CD14-positive monocyte (primary cell): Measurements from ENCODE around the gene LCOR. TPM values are rescaled to one million over a fixed set of nuclear protein-coding genes. Genes with fewer than 3 reads are reported as not detected.

Source experiments
- DNase-seq, 3 donors: peaks; one replicate each; pipeline ENCODE4 v3.0.0-alpha.2; 2011 to 2022
- H2AFZ ChIP-seq: 2 replicates; pipeline ENCODE4 v1.6.0; 2012; ENCODE audit warnings: mild to moderate bottlenecking, low read depth, low read length, inconsistent platforms; ENCODE audit not compliant: insufficient read depth, poor library complexity, severe bottlenecking
- H3K27ac ChIP-seq, 2 donors: 1 replicate in 1 of 2; 2 replicates in 1 of 2; pipeline ENCODE4 v1.5.1; 2012 to 2013; ENCODE audit warnings: low read length in 2 of 2, control low read depth in 1 of 2, inconsistent platforms in 1 of 2, low read depth in 1 of 2, mild to moderate bottlenecking in 1 of 2
- H3K27me3 ChIP-seq, 2 donors: one replicate each; pipeline versions ENCODE4 v1.6.0 to v1.6.1; 2011 to 2013; ENCODE audit warnings: low read length in 2 of 2; ENCODE audit not compliant: control insufficient read depth in 2 of 2, insufficient read depth in 2 of 2
- H3K36me3 ChIP-seq, 2 donors: replicated peaks in 1 of 2; 1 replicate in 1 of 2; 2 replicates in 1 of 2; pipeline versions ENCODE4 v1.5.1 to v1.6.1; 2012 to 2013; ENCODE audit warnings: low read length in 2 of 2, control low read depth in 1 of 2, inconsistent platforms in 1 of 2, mild to moderate bottlenecking in 1 of 2; ENCODE audit not compliant: insufficient read depth in 2 of 2, control insufficient read depth in 1 of 2
- H3K4me1 ChIP-seq, 2 donors: 1 replicate in 1 of 2; 2 replicates in 1 of 2; pipeline versions ENCODE4 v1.5.1 to v1.6.1; 2012 to 2013; ENCODE audit warnings: low read length in 2 of 2, control low read depth in 1 of 2, inconsistent platforms in 1 of 2, mild to moderate bottlenecking in 1 of 2, moderate library complexity in 1 of 2; ENCODE audit not compliant: insufficient read depth in 2 of 2, control insufficient read depth in 1 of 2
- H3K4me2 ChIP-seq: replicated peaks from 2 replicates; pipeline ENCODE3; 2012; ENCODE audit warnings: low read length, moderate library complexity, mild to moderate bottlenecking; ENCODE audit not compliant: poor library complexity, severe bottlenecking; ENCODE audit errors: extremely low read depth
- H3K4me3 ChIP-seq, 3 experiments: fragments of 200-600 bp in 1 of 3; sonication (generic) in 1 of 3; replicated peaks in 1 of 3; 1 replicate in 2 of 3; 2 replicates in 1 of 3; pipeline ENCODE4 v1.5.1; 2011 to 2013; ENCODE audit warnings: low read length in 3 of 3, mild to moderate bottlenecking in 3 of 3, control low read depth in 2 of 3, low read depth in 2 of 3, inconsistent platforms in 1 of 3, moderate library complexity in 1 of 3
- H3K79me2 ChIP-seq: 2 replicates; pipeline ENCODE4 v1.6.0; 2012; ENCODE audit warnings: mild to moderate bottlenecking, control low read depth, inconsistent platforms, low read length, moderate library complexity; ENCODE audit not compliant: insufficient read depth
- H3K9ac ChIP-seq: 2 replicates; pipeline ENCODE4 v1.6.0; 2017; ENCODE audit warnings: low read length, mild to moderate bottlenecking; ENCODE audit not compliant: insufficient read depth, poor library complexity, severe bottlenecking
- H3K9me3 ChIP-seq, 2 donors: replicated peaks in 1 of 2; 1 replicate in 1 of 2; 2 replicates in 1 of 2; pipeline versions ENCODE4 v1.5.1 to v1.6.1; 2012 to 2013; ENCODE audit warnings: low read length in 2 of 2, control low read depth in 1 of 2; ENCODE audit not compliant: control insufficient read depth in 1 of 2, insufficient read depth in 1 of 2
- H4K20me1 ChIP-seq: 2 replicates; pipeline ENCODE4 v1.6.0; 2012; ENCODE audit warnings: mild to moderate bottlenecking, low read length, control low read depth, moderate library complexity; ENCODE audit not compliant: insufficient read depth
- H3K27ac Mint-ChIP-seq, 7 donors: one replicate each; pipeline ENCODE4 v1.8.0; 2020; ENCODE audit warnings: mild to moderate bottlenecking in 7 of 7, mixed read lengths in 7 of 7, moderate library complexity in 6 of 7, inconsistent platforms in 2 of 7
- H3K27me3 Mint-ChIP-seq, 3 donors: one replicate each; pipeline ENCODE4 v1.8.0; 2021 to 2022; ENCODE audit warnings: low read depth in 3 of 3, mild to moderate bottlenecking in 3 of 3, mixed read lengths in 3 of 3, moderate library complexity in 3 of 3, inconsistent platforms in 1 of 3
- H3K36me3 Mint-ChIP-seq, 2 donors: one replicate each; pipeline ENCODE4 v1.8.0; 2020; ENCODE audit warnings: mixed read lengths in 2 of 2, inconsistent platforms in 1 of 2, mild to moderate bottlenecking in 1 of 2
- H3K4me1 Mint-ChIP-seq: one replicate; pipeline ENCODE4 v1.8.0; 2020; ENCODE audit warnings: mild to moderate bottlenecking, mixed read lengths
- H3K4me3 Mint-ChIP-seq, 2 donors: one replicate each; pipeline ENCODE4 v1.8.0; 2020; ENCODE audit warnings: mild to moderate bottlenecking in 2 of 2, mixed read lengths in 2 of 2, moderate library complexity in 1 of 2
- H3K9me3 Mint-ChIP-seq, 7 donors: one replicate each; pipeline ENCODE4 v1.8.0; 2020 to 2022; ENCODE audit warnings: mixed read lengths in 7 of 7, mild to moderate bottlenecking in 6 of 7, moderate library complexity in 6 of 7, inconsistent platforms in 2 of 7
- WGBS: methylation state at CpG from one replicate; pipeline ENCODE4 v1.1.5; 2013; ENCODE audit warnings: missing lambda C conversion rate; ENCODE audit not compliant: insufficient coverage; 5-methylcytosine and 5-hydroxymethylcytosine counted together
- intact Hi-C, 2 donors: fragments of 100-400 bp; cut with micrococcal nuclease; formaldehyde crosslinking; loops; one replicate each; pipeline versions ENCODE4 v1.15.0 to v1.15.1; 2023
- polyA plus RNA-seq, 3 donors: library from polyadenylated mRNA; depleted of rRNA in 1 of 3; unstranded in 2 of 3; stranded (reverse) in 1 of 3; fragments of 300-500 nt in 2 of 3; fragments of >200 nt in 1 of 3; fragmentation: Illumina TruSeq in 2 of 3; gene quantifications; 1 replicate in 2 of 3; 2 replicates in 1 of 3; pipeline ENCODE4 v1.2.3, GENCODE V29; 2012 to 2021
- TF ChIP-seq, protein P1 (sequence below): fragments of 200-600 bp; IDR thresholded peaks from one replicate; pipeline ENCODE4 v1.8.0; 2022; ENCODE audit warnings: antibody characterized with exemption, mild to moderate bottlenecking

Gene LCOR
- polyA plus RNA-seq, 3 donors, result 5.7 to 11.8 (median 10.0) TPM

DNA sequence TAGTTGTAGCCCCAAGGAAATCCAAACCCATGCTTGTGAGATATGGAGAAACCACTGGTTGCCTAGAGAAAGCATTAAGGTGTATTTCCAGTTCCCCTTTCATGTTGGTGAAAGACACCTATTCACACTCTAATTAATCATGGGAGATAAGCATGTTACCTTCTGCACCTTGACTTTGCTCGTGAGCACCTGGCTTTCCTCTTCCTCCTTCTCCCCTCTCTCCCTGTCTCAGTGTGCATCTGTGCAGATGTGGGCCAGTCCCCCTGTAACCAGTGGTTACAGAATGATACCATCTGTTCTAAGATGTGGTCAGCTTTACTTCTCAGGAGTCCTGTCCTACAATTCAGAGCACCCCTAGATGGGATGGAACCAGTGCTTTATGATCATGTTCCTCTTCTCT lies 160.6 kb downstream of the LCOR start:
- Histone ChIP-seq H3K4me3 (no peak overlapping the region), H3K9me3 (no peaks in the 10 kb centered on the region), H3K79me2 (no peaks in the 10 kb centered on the region), H3K36me3 (no peaks in the 10 kb centered on the region), H3K4me2 (no peak overlapping the region), H2AFZ (no peak overlapping the region), H3K4me1 (no peaks in the 10 kb centered on the region), H4K20me1 (no peaks in the 10 kb centered on the region), H3K27me3 (no peaks in the 10 kb centered on the region), H3K9ac (no peak overlapping the region), H3K27ac (no peak overlapping the region)
- H3K27ac Mint-ChIP-seq, result peak overlapping the region in 1 of 7 donors; percentile 6
- no peaks in the 10 kb centered on the region for H3K4me1 Mint-ChIP-seq
- intact Hi-C loops, result no loop called here
- H3K4me3 Mint-ChIP-seq, result no peak overlapping the region
- DNase-seq, result no peak
- peaks cover 4 to 12% of the 10 kb centered on the region in 2 donors for H3K36me3 Mint-ChIP-seq
- peaks cover 0 to 2% (median 0%) of the 10 kb centered on the region in 3 donors for H3K27me3 Mint-ChIP-seq
- TF ChIP-seq, protein P1, sequence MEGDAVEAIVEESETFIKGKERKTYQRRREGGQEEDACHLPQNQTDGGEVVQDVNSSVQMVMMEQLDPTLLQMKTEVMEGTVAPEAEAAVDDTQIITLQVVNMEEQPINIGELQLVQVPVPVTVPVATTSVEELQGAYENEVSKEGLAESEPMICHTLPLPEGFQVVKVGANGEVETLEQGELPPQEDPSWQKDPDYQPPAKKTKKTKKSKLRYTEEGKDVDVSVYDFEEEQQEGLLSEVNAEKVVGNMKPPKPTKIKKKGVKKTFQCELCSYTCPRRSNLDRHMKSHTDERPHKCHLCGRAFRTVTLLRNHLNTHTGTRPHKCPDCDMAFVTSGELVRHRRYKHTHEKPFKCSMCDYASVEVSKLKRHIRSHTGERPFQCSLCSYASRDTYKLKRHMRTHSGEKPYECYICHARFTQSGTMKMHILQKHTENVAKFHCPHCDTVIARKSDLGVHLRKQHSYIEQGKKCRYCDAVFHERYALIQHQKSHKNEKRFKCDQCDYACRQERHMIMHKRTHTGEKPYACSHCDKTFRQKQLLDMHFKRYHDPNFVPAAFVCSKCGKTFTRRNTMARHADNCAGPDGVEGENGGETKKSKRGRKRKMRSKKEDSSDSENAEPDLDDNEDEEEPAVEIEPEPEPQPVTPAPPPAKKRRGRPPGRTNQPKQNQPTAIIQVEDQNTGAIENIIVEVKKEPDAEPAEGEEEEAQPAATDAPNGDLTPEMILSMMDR, result no peak
- no peaks in the 10 kb centered on the region for H3K9me3 Mint-ChIP-seq
- WGBS, result no CpG with 5 or more reads among the region's 1 CpG

DNA sequence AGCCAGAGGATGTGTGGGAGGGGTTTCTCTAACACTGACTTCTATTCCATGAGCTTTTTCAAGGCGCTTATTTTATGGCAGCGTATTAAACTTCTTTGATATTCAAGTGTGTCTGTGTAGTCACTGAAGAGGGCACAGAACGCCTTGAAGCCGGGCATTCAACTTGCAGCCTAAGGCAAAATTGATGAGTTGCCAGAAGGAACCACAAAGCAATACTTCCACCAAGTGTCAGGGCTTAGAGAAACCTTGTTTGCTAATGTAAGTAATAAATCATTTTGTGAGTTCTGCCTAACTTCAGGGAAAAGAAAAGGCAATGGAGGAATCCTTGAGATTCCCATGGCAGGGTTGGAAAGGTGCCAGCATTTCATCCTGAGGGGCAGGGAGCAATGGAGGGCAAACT lies 163.8 kb downstream of the LCOR start:
- Mint-ChIP-seq H3K36me3 (peaks cover 0 to 5% of the 10 kb centered on the region in 2 donors), H3K4me1 (no peaks in the 10 kb centered on the region), H3K27ac (no peak overlapping the region), H3K9me3 (no peaks in the 10 kb centered on the region), H3K4me3 (no peak overlapping the region), H3K27me3 (peaks cover 0 to 6% (median 0%) of the 10 kb centered on the region in 3 donors)
- no peak overlapping the region for H3K27ac ChIP-seq
- intact Hi-C loops, result no loop called here
- no peak overlapping the region for H3K9ac ChIP-seq
- no peaks in the 10 kb centered on the region for H3K9me3 ChIP-seq
- WGBS, result 55% methylated on average over 3 of the region's 4 CpGs
- no peak overlapping the region for H2AFZ ChIP-seq
- TF ChIP-seq, protein P1, result no peak
- no peaks in the 10 kb centered on the region for H3K27me3 ChIP-seq
- DNase-seq, result no peak
- H3K4me1 ChIP-seq, result no peaks in the 10 kb centered on the region
- no peaks in the 10 kb centered on the region for H3K36me3 ChIP-seq
- no peaks in the 10 kb centered on the region for H3K79me2 ChIP-seq
- H4K20me1 ChIP-seq, result no peaks in the 10 kb centered on the region
- no peak overlapping the region for H3K4me2 ChIP-seq
- H3K4me3 ChIP-seq, result no peak overlapping the region
